Erythroblast (primary cell): Measurements from ENCODE around the gene HRAS.

Source experiments
- GATA1 ChIP-seq: IDR thresholded peaks from 2 replicates; pipeline ENCODE4 v1.6.1; 2011; ENCODE audit warnings: low read depth, mild to moderate bottlenecking, control low read depth, low read length, moderate library complexity
- POLR2A ChIP-seq: IDR thresholded peaks from 2 replicates; pipeline ENCODE4 v1.6.1; 2011; ENCODE audit warnings: mild to moderate bottlenecking, low read length

DNA sequence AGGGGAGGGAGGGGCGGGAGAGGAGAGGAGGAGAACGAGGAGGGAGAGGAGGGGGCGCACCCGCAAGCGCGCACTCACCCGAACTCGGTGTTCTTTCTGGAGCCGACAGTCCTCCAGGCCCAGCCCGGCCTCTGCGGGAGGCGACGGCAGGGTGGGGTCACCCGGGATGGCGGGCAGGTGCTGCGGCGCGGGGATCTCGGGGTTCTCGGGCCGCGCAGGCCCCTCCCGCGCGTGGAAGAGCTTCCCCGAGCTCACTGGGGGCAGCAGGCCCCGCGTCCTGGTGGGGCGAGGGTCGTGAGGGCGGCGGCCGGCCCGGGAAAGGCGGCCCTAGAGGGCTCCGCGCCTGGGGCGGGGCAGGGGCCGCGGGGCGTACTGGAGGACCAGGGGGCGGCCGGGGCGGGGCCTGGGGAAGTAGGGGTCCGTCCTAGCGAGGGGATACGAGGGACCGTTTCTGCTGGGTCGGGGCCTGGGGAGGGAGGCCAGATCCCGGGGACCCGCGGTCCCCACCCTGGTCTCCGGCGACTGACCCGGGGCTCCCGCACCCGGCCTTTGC lies 19.9 kb upstream of the HRAS start:
- TF ChIP-seq POLR2A, result no peak
- TF ChIP-seq GATA1, result no peak
